GM12891 (cell line): ENCODE measurements around the gene DBET.
"Not testable (repeated sequence)": the region's sequence is repeated elsewhere in the genome, so short reads cannot be mapped to it uniquely, and the experiment has no call there.

Source experiments
- PAX5 ChIP-seq: IDR thresholded peaks from 2 replicates; pipeline ENCODE4 v1.6.1; 2011; ENCODE audit warnings: low read length, moderate library complexity, mild to moderate bottlenecking; ENCODE audit not compliant: insufficient read depth, severe bottlenecking
- POLR2A ChIP-seq: IDR thresholded peaks from 2 replicates; pipeline ENCODE4 v1.6.1; 2011; ENCODE audit warnings: low read depth, low read length, control low read depth
- POLR2AphosphoS5 ChIP-seq: IDR thresholded peaks from 2 replicates; pipeline ENCODE4 v1.6.1; 2011; ENCODE audit warnings: low read depth, low read length, control low read depth
- POU2F2 ChIP-seq: IDR thresholded peaks from 2 replicates; pipeline ENCODE4 v1.6.1; 2011; ENCODE audit warnings: low read depth, mild to moderate bottlenecking, control low read depth, low read length, moderate library complexity
- TAF1 ChIP-seq: IDR thresholded peaks from 2 replicates; pipeline ENCODE4 v1.6.1; 2011; ENCODE audit warnings: low read depth, low read length, control low read depth

DNA sequence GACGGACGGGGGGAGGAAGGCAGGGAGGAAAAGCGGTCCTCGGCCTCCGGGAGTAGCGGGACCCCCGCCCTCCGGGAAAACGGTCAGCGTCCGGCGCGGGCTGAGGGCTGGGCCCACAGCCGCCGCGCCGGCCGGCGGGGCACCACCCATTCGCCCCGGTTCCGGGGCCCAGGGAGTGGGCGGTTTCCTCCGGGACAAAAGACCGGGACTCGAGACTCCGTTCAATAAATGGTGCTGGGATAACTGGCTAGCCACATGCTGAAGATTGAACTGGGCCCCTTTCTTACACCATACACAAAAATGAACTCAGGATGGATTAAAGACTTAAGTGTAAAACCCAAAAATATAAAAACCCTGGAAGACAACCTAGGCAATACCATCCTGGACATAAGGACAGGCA, 28.8 kb downstream of the DBET start:
- not testable (repeated sequence) for TF ChIP-seq POLR2A, TAF1, POLR2AphosphoS5, POU2F2, PAX5
